A549 (cell line): ENCODE measurements around the gene RIN3.

Experiments
- BHLHE40 ChIP-seq: IDR thresholded peaks from 2 replicates; pipeline ENCODE4 v1.6.1; 2012; ENCODE audit warnings: low read depth, low read length, inconsistent platforms
- CHD4 ChIP-seq: fragments of 200-600 bp; sonication (generic); IDR thresholded peaks from 2 replicates; pipeline ENCODE4 v1.6.1; 2016; ENCODE audit warnings: antibody characterized with exemption, mild to moderate bottlenecking, borderline replicate concordance
- CTCF ChIP-seq: fragments of >200 bp; sonication (Bioruptor Twin); formaldehyde crosslinking; IDR thresholded peaks from 3 replicates; pipeline ENCODE4 v1.5.1; 2016
- EHF ChIP-seq: fragments of 250-450 bp; sonication (Bioruptor Pico); IDR thresholded peaks from 2 replicates; pipeline ENCODE4 v1.5.0; 2020; ENCODE audit warnings: mild to moderate bottlenecking
- FOXS1 ChIP-seq: fragments of 250-450 bp; sonication (Bioruptor Pico); IDR thresholded peaks from 2 replicates; pipeline ENCODE4 v1.5.0; 2020; ENCODE audit warnings: mild to moderate bottlenecking, moderate library complexity
- HDAC2 ChIP-seq: fragments of 200-600 bp; sonication (generic); IDR thresholded peaks from 2 replicates; pipeline ENCODE4 v1.6.1; 2016
- POLR2A ChIP-seq: IDR thresholded peaks from 2 replicates; pipeline ENCODE4 v1.6.1; 2012; ENCODE audit warnings: mild to moderate bottlenecking, low read length
- POLR2AphosphoS2 ChIP-seq: conservative IDR thresholded peaks from 2 replicates; pipeline ENCODE4 v1.6.1; 2012; ENCODE audit warnings: low read length, improper control_type of control experiment, inconsistent platforms
- RAD21 ChIP-seq, 2 experiments: fragments of >200 bp in 1 of 2; sonication (Bioruptor Twin) in 1 of 2; formaldehyde crosslinking in 1 of 2; IDR thresholded peaks in 1 of 2; conservative IDR thresholded peaks in 1 of 2; 2 replicates in 1 of 2; 3 replicates in 1 of 2; pipeline ENCODE4 v1.6.1; 2012 to 2018; ENCODE audit warnings: inconsistent platforms in 1 of 2
- REST ChIP-seq: fragments of 200-600 bp; sonication (generic); IDR thresholded peaks from 2 replicates; pipeline ENCODE4 v1.6.1; 2016; ENCODE audit warnings: antibody characterized with exemption, mild to moderate bottlenecking, moderate library complexity
- SMC3 ChIP-seq: fragments of >200 bp; sonication (Bioruptor Twin); formaldehyde crosslinking; IDR thresholded peaks from 3 replicates; pipeline ENCODE4 v1.6.1; 2018; ENCODE audit warnings: inconsistent platforms
- ZNF302 ChIP-seq: fragments of 250-450 bp; sonication (Bioruptor Pico); IDR thresholded peaks from 2 replicates; pipeline ENCODE4 v1.9.0; 2021; ENCODE audit warnings: inconsistent platforms, mild to moderate bottlenecking, moderate library complexity
- TF ChIP-seq, protein P1 (sequence below): IDR thresholded peaks from 2 replicates; pipeline ENCODE4 v1.6.1; 2012

DNA sequence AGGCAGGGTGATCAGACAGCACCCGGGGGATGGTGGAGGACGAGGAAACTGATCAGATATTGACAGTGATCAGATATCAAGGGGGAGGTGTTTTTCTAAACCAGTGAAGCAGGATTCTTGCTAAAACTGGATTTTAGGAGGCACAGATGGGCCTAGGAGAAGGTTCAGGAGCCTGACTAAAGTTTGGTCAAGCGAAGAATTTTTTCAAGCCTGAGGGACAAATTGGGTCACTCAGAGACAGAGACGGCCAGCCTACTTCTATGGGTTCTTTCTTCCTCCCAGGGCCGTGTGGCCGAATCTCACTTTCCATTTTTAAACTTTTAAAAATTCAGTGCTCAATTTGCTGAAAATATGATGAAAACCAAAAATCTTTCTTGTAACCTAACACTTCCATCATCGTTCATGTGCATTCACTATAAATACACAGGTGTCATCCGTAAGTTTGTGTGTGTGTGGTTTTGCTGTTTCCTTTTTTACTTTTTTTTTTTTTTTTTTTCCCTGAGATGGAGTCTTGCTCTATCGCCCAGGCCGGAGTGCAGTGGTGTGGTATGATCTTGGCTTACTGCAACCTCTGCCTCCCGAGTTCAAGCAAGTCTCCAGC lies 68.5 kb downstream of the RIN3 start:
- TF ChIP-seq CHD4 (no peak), POLR2A (no peak), FOXS1 (no peak), CTCF (no peak), RAD21 (conservative IDR thresholded peaks at IDR 0.05 in 1 of 2, IDR thresholded peaks at IDR 0.05 in 1 of 2) (no peak), SMC3 (no peak), BHLHE40 (no peak), HDAC2 (no peak), ZNF302 (CRISPR knock-in tag) (no peak), EHF (CRISPR knock-in tag) (no peak), REST (no peak), POLR2AphosphoS2 (no peak)
- TF ChIP-seq, protein P1, sequence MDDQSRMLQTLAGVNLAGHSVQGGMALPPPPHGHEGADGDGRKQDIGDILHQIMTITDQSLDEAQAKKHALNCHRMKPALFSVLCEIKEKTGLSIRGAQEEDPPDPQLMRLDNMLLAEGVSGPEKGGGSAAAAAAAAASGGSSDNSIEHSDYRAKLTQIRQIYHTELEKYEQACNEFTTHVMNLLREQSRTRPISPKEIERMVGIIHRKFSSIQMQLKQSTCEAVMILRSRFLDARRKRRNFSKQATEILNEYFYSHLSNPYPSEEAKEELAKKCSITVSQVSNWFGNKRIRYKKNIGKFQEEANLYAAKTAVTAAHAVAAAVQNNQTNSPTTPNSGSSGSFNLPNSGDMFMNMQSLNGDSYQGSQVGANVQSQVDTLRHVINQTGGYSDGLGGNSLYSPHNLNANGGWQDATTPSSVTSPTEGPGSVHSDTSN: no peak
